ENCODE data around the gene GPR139.
A peak's percentile ranks its signal among the peaks of the same experiment; 100 is the strongest.

- no peak for TF ChIP-seq CTCF (conservative IDR thresholded peaks at IDR 0.05; ENCODE audit: low read depth, low read length)
- TF ChIP-seq EZH2 (IDR thresholded peaks at IDR 0.05; ENCODE audit: borderline replicate concordance, low read depth, low read length, poor library complexity, severe bottlenecking): peak; percentile 64
Observed at GRCh38 chr16:20073203-20074098, at the start of gene GPR139.
